Endothelial cell of umbilical vein (primary cell): ENCODE data around the gene ADGRG3. TPM values are rescaled to one million over a fixed set of nuclear protein-coding genes. Genes with fewer than 3 reads are reported as not detected.

Experiments
- BruUV-seq: library from RNA; stranded (reverse); fragments of 400-500 nt; replicated peaks from 2 replicates; lab custom pipeline; 2021; lab: Mats Ljungman, UMichigan
- CTCF ChIA-PET: fragments of 300-600, 350-600 bp; sonication (Branson Sonifier 250); formaldehyde crosslinking; loops from one replicate; lab custom pipeline; 2021; ENCODE audit warnings: antibody characterized with exemption, inconsistent platforms; lab: Charles Lee
- POLR2A ChIA-PET: fragments of 300-600, 350-600 bp; sonication (Branson Sonifier 250); formaldehyde crosslinking; loops from one replicate; lab custom pipeline; 2021; ENCODE audit warnings: antibody characterized with exemption, inconsistent platforms; lab: Charles Lee
- DNase-seq: peaks from one replicate; pipeline ENCODE4 v3.0.0-alpha.2; 2011; ENCODE audit warnings: low read depth, low spot score
- FAIRE-seq: peaks from 2 replicates; lab custom pipeline; 2011; peaks lifted over from hg19 to GRCh38; lab: Jason Lieb, UNC
- H2AFZ ChIP-seq: 2 replicates; pipeline ENCODE4 v1.6.0; 2012; ENCODE audit warnings: low read depth, low read length, control low read depth, inconsistent platforms
- H3K27ac ChIP-seq: 2 replicates; pipeline ENCODE4 v1.5.1; 2011; ENCODE audit warnings: low read depth, mild to moderate bottlenecking, control low read depth, low read length, moderate library complexity; ENCODE audit not compliant: insufficient read depth
- H3K27me3 ChIP-seq, 2 experiments: 2 replicates each; pipeline versions ENCODE4 v1.6.0 to v1.6.1; 2011; ENCODE audit warnings: low read length in 2 of 2, mixed read lengths in 1 of 2; ENCODE audit not compliant: control insufficient read depth in 2 of 2, insufficient read depth in 2 of 2
- H3K36me3 ChIP-seq, 2 experiments: 2 replicates in 1 of 2; 3 replicates in 1 of 2; pipeline ENCODE4 v1.5.1; 2011; ENCODE audit warnings: low read length in 2 of 2, mild to moderate bottlenecking in 1 of 2, moderate library complexity in 1 of 2; ENCODE audit not compliant: control insufficient read depth in 2 of 2, insufficient read depth in 2 of 2; ENCODE audit errors: extremely low read depth in 1 of 2
- H3K4me1 ChIP-seq: 3 replicates; pipeline ENCODE4 v1.5.1; 2011; ENCODE audit warnings: mild to moderate bottlenecking, low read length; ENCODE audit not compliant: control insufficient read depth, insufficient read depth; ENCODE audit errors: extremely low read depth
- H3K4me2 ChIP-seq: 2 replicates; pipeline ENCODE4 v1.6.1; 2011; ENCODE audit warnings: low read length, control low read depth, mixed read lengths; ENCODE audit not compliant: insufficient read depth
- H3K4me3 ChIP-seq, 3 experiments: fragments of 200-600 bp in 1 of 3; sonication (generic), shearing (Covaris generic) in 1 of 3; replicated peaks in 1 of 3; 2 replicates each; pipeline ENCODE4 v1.5.1; 2011 to 2016; ENCODE audit warnings: control low read depth in 3 of 3, low read length in 3 of 3, mild to moderate bottlenecking in 2 of 3, inconsistent platforms in 1 of 3, low read depth in 1 of 3, moderate library complexity in 1 of 3; ENCODE audit not compliant: insufficient read depth in 1 of 3
- H3K79me2 ChIP-seq: 2 replicates; pipeline ENCODE4 v1.6.0; 2012; ENCODE audit warnings: low read length, inconsistent platforms; ENCODE audit not compliant: control insufficient read depth, insufficient read depth
- H3K9ac ChIP-seq: replicated peaks from 2 replicates; pipeline ENCODE3; 2011; ENCODE audit warnings: low read length, control low read depth; ENCODE audit not compliant: insufficient read depth; ENCODE audit errors: extremely low read depth
- H3K9me1 ChIP-seq: replicated peaks from 3 replicates; pipeline ENCODE4 v1.6.0; 2011; ENCODE audit warnings: mild to moderate bottlenecking, low read length; ENCODE audit not compliant: control insufficient read depth, insufficient read depth; ENCODE audit errors: extremely low read depth
- H3K9me3 ChIP-seq: replicated peaks from 2 replicates; pipeline ENCODE4 v1.5.1; 2012; ENCODE audit warnings: low read length, inconsistent platforms; ENCODE audit not compliant: control insufficient read depth, insufficient read depth
- H4K20me1 ChIP-seq: replicated peaks from 2 replicates; pipeline ENCODE3; 2011; ENCODE audit warnings: mild to moderate bottlenecking, low read length; ENCODE audit not compliant: control insufficient read depth, insufficient read depth; ENCODE audit errors: extremely low read depth
- CTCF ChIP-seq, 2 donors: IDR thresholded peaks; 1 replicate in 1 of 2; 2 replicates in 1 of 2; pipeline ENCODE4 v1.5.1; 2011; ENCODE audit warnings: low read length in 2 of 2, mild to moderate bottlenecking in 2 of 2, moderate library complexity in 2 of 2, control low read depth in 1 of 2, inconsistent platforms in 1 of 2, low read depth in 1 of 2; ENCODE audit not compliant: insufficient read depth in 1 of 2; ENCODE audit errors: extremely low read depth in 1 of 2
- EZH2 ChIP-seq: IDR thresholded peaks from 2 replicates; pipeline ENCODE4 v1.6.1; 2012; ENCODE audit warnings: borderline replicate concordance, low read depth, mild to moderate bottlenecking, moderate library complexity, low read length, inconsistent platforms; ENCODE audit not compliant: severe bottlenecking
- FOS ChIP-seq: IDR thresholded peaks from 2 replicates; pipeline ENCODE4 v1.6.1; 2011; ENCODE audit warnings: mild to moderate bottlenecking, low read length, moderate library complexity, borderline replicate concordance; ENCODE audit not compliant: insufficient read depth
- GATA2 ChIP-seq: IDR thresholded peaks from 2 replicates; pipeline ENCODE4 v1.7.0; 2011; ENCODE audit warnings: low read depth, mild to moderate bottlenecking, moderate library complexity, mixed read lengths, low read length; ENCODE audit not compliant: insufficient read length, insufficient read depth
- JUN ChIP-seq: IDR thresholded peaks from 2 replicates; pipeline ENCODE4 v1.6.1; 2011; ENCODE audit warnings: borderline replicate concordance, low read depth; ENCODE audit not compliant: insufficient read length, insufficient read depth
- MAX ChIP-seq: IDR thresholded peaks from 2 replicates; pipeline ENCODE4 v1.6.1; 2011; ENCODE audit not compliant: insufficient read depth, insufficient read length
- MYC ChIP-seq: IDR thresholded peaks from one replicate; pipeline ENCODE4 v1.6.1; 2011; ENCODE audit warnings: mild to moderate bottlenecking, low read depth, low read length
- POLR2A ChIP-seq: IDR thresholded peaks from 2 replicates; pipeline ENCODE4 v1.6.1; 2012; ENCODE audit warnings: low read depth, mild to moderate bottlenecking, control low read depth, low read length
- dilution Hi-C: fragments of 300-500 bp; cut with MboI; formaldehyde crosslinking; loops from one replicate; pipeline ENCODE4 v1.15.0; 2019; ENCODE audit warnings: low sequenced_read_pairs; ENCODE audit not compliant: extremely low pct_ligation_motif_present
- intact Hi-C: fragments of 100-400 bp; cut with micrococcal nuclease; formaldehyde crosslinking; loops from one replicate; pipeline ENCODE4 v1.10.0; 2022
- polyA plus RNA-seq, 4 experiments: library from polyadenylated mRNA; depleted of rRNA in 3 of 4; stranded (reverse) in 3 of 4; unstranded in 1 of 4; fragments of >200 nt; gene quantifications; 2 replicates each; pipeline versions ENCODE4 v1.2.1 to v1.2.3, GENCODE V29; 2011 to 2012; ENCODE audit warnings: missing spikeins in 1 of 4
- total RNA-seq: library from RNA; stranded (reverse); gene quantifications from 2 replicates; pipeline ENCODE4 v1.2.3, GENCODE V29; 2021

ADGRG3 gene
- total and polyA plus RNA-seq, 2 donors (not counting 3 experiments of a cell fraction or from before 2014, with no cell fraction given), result not detected

- TF ChIP-seq JUN (no peak), CTCF (IDR thresholded peaks at IDR 0.05; ENCODE audit: extremely low read depth in 1 of 2, insufficient read depth in 1 of 2, low read depth in 1 of 2, low read length in 2 of 2) (no peak), GATA2 (no peak), MYC (no peak), FOS (no peak), POLR2A (no peak), MAX (no peak), EZH2 (no peak)
- Histone ChIP-seq H4K20me1 (no peaks in the 10 kb centered on the region), H3K9ac (no peak overlapping the region), H3K9me3 (no peaks in the 10 kb centered on the region), H3K4me2 (no peak overlapping the region), H3K36me3 (no peaks in the 10 kb centered on the region), H3K9me1 (no peaks in the 10 kb centered on the region), H3K4me3 (no peak overlapping the region), H3K4me1 (no peaks in the 10 kb centered on the region), H3K79me2 (no peaks in the 10 kb centered on the region), H3K27ac (no peak overlapping the region), H3K27me3 (no peaks in the 10 kb centered on the region), H2AFZ (no peak overlapping the region)
- ChIA-PET CTCF (interaction anchor here (1.0 to 1.3 kb wide), 2 partner anchors 8 to 19 kb away, joined by 3 to 5 read pairs; partner anchors contain the start of gene ADGRG1), POLR2A (no interaction called here)
- FAIRE-seq (no peak), DNase-seq (no peak)
- BruUV-seq, result no TSS peak
- intact Hi-C loops, result no loop called here
- dilution Hi-C loops, result no loop called here
Measured at GRCh38 chr16:57619606-57620334, 48.3 kb upstream of the ADGRG3 start.
